Caki2 (cell line): ENCODE results near the gene GABRG3. TPM values are rescaled to one million over a fixed set of nuclear protein-coding genes. Genes with fewer than 3 reads are reported as not detected.
A peak's percentile ranks its signal among the peaks of the same experiment; 100 is the strongest.
"Not testable (repeated sequence)": the region's sequence is repeated elsewhere in the genome, so short reads cannot be mapped to it uniquely, and the experiment has no call there.

ENCODE experiments used
- DNase-seq: peaks from one replicate; pipeline ENCODE4 v3.0.0-alpha.2; 2015; ENCODE audit warnings: low read depth
- in situ Hi-C: cut with HindIII; loops from 2 replicates; pipeline ENCODE4 v1.10.0; 2016; ENCODE audit warnings: low sequenced_read_pairs, low pct_unique_long_range_greater_than_20kb, mixed read lengths
- total RNA-seq: library from RNA; depleted of rRNA; stranded (reverse); fragments of >200 nt; shearing (Covaris generic); gene quantifications from 2 replicates; pipeline ENCODE4 v1.2.3, GENCODE V29; 2014; ENCODE audit warnings: low replicate concordance

GABRG3 gene
- total RNA-seq, 1 experiment from 2014 or later: 0.10 TPM

GRCh38 chr15:27328186-27328585, 357.2 kb downstream of the GABRG3 start:
- in situ Hi-C loops: no loop called here
- DNase-seq: no peak

DNA sequence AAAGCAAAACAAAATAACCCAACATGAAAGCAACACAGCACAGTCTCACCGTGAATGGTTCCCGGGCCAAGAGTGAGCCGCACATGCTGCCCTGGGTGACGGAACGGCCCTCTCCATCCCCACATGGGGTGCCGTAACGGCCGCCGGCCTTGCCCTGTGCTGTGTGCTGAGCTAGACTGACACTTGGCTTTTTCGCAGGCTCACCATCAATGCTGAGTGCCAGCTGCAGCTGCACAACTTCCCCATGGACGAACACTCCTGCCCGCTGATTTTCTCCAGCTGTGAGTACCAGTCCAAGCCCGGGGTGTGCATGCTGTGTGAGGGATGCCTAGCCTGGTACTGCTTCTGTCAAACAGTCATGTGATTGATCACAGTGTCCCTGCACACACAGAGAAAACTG, 357.6 kb downstream of the GABRG3 start:
- in situ Hi-C loops: no loop called here

DNA sequence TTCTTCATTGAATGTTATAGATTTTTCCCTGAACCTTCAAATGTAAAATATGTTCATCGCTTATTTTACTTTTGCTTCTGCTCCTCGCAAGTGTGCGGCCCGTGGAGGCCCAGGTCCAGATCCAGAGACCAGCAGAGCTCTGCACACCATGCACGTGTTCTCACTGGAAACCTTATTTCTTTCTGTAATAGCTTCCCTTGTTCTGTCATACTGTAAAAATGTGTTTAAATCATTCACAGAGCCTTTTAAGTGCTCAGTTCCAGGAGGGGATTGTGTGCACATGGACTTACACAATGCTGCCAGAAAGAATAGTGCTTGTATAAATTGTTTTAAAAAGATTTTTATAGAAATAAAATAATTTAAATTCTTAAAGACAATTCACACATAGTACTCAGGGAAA, 359.3 kb downstream of the GABRG3 start:
- in situ Hi-C loops: no loop called here
- no peak for DNase-seq

More for the DNA sequence above, 357.6 kb downstream of the GABRG3 start:
- DNase-seq: no peak

DNA sequence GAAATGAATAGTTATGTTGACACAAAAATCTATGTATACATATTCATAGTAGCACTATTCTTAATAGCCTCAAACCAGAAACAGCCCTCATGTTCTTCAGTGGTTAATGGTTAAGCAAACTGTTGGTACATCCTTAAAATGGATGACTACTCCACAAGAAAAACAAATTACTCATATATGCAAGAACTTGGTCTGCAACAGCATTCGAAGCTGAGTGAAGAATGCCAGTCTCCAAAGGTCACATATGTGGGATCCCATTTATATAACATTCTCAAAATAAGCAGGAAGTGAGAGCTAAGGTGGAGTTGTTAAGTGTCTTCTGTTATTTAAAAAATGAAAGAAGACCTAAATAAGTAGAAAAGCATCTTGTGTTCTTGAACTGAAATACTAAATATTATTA, 365.7 kb downstream of the GABRG3 start:
- DNase-seq: peak; percentile 71
- in situ Hi-C loops: no loop called here

- DNase-seq: no peak
- in situ Hi-C loops: no loop called here
Observed at GRCh38 chr15:27339138-27339537, 368.2 kb downstream of the GABRG3 start.

DNA sequence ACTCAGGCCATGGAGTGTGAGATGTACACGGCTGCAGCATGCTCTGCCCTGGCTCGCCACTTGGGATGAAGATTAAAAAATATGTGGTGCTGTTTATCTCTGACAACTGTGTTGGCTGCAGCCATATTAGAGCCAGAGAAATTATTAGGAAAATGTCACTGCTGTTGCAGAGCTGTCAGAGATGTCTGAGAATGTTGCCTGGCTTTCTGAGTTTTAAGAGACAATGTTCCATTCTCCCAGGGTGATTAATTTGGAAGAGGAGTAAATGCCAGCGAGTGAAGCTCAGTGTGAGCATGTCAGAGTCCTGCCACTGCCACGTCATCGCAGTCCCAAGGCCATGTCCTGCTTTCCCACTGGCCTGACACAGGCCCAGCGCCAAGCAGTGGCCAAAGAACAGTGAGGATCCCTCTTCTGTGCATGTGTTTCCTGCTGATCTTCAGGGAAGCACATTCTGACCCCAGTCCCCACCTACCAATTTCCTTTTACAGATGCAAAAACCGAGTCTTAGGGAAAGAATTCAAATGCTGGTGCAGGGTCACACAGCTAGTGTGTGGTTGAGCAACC, 370.9 kb downstream of the GABRG3 start:
- in situ Hi-C loops: no loop called here
- DNase-seq: no peak

DNA sequence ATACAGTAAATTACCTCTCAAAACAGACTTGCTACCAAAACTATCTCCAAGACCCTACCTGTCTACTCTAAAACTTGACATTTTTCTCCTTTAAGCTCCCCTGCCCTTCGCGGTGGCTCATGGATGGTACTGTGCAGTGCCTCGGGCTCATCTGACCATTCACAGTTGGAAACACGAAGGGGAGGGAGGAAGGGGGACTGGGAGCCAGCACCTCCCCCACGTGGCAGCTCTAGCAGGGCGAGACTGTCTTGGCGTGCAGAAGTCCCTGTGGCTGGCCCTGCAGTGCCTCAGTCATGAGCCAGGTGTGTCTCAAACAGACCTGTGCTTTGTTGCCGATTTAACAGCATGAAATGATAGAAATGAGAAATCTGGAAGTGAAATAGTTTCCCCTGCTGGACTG, 372.0 kb downstream of the GABRG3 start:
- DNase-seq: no peak
- in situ Hi-C loops: no loop called here

GRCh38 chr15:27352136-27352535, 381.2 kb downstream of the GABRG3 start:
- no peak for DNase-seq
- in situ Hi-C loops: no loop called here

GRCh38 chr15:27353856-27354255, 382.9 kb downstream of the GABRG3 start:
- in situ Hi-C loops: no loop called here
- DNase-seq: peak; percentile 68

DNA sequence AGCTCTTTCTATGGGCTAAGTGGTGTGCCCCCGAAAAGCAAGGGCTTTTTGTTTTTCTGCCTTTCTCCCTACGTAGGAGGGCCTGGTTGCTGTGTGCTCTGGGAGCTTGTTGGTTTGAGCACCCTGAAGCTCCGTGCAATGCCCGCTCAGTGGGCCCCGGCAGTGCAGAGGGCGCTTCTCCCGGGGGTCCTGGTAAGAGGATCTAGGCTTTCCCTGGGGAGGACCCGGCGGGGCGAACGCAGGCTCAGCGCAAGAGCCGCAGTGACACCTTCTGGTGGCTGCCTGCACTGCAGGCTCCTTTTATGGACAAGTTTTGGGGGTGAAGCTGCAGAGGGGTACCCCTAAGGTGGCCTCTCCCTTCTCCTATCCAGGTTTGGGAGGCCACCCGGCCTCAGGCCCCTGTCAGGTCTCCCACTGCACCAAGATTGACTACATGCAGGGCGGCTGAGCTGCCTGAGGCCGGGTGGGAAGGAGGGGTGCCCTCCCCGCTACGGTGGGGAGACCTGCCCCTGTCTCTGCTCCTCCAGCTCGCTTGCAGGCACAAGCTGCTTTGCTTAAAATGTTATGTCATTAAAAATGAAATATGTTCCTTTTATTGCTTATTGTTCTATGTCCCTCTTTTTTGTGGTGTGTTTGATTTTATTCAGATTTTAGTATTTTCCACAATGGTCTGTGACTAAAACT, 387.9 kb downstream of the GABRG3 start:
- in situ Hi-C loops: no loop called here
- peak; percentile 21 for DNase-seq

- no peak for DNase-seq
- in situ Hi-C loops: no loop called here
Observed at GRCh38 chr15:27359586-27359985, 388.6 kb downstream of the GABRG3 start.

GRCh38 chr15:27360316-27360715, 389.3 kb downstream of the GABRG3 start:
- DNase-seq: no peak
- in situ Hi-C loops: no loop called here

- no peak for DNase-seq
- in situ Hi-C loops: no loop called here
Observed at GRCh38 chr15:27361438-27361837, 390.5 kb downstream of the GABRG3 start.

DNA sequence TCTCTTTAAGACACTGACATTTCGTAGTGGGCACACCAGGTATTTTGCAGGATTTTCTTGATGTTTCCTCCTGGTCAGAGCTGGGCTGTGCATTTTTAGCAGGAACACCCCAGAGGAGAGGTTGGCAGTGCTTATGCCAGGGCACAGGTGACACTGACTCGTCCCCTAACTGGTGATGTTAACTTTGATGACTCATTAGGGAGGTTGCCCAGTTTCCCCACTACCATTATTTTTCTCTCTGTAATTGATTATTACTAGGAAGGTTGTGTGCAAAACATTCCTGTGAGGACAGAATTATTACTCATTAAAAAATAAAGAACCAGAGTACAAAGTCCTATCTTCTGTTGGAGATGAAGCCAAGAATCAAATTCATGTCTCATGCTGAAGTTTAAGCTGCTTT, 394.5 kb downstream of the GABRG3 start:
- in situ Hi-C loops: no loop called here
- DNase-seq: peak; percentile 6

- in situ Hi-C loops, DNase-seq: not testable (repeated sequence)
Observed at GRCh38 chr15:27377391-27377790, 406.4 kb downstream of the GABRG3 start.

GRCh38 chr15:27382361-27383025, 411.5 kb downstream of the GABRG3 start:
- in situ Hi-C loops: no loop called here
- DNase-seq: no peak

GRCh38 chr15:27383726-27384125, 412.7 kb downstream of the GABRG3 start:
- in situ Hi-C loops: no loop called here

GRCh38 chr15:27392163-27392562, 421.2 kb downstream of the GABRG3 start:
- DNase-seq: no peak
- in situ Hi-C loops: no loop called here

More at GRCh38 chr15:27383726-27384125, 412.7 kb downstream of the GABRG3 start:
- DNase-seq: no peak

DNA sequence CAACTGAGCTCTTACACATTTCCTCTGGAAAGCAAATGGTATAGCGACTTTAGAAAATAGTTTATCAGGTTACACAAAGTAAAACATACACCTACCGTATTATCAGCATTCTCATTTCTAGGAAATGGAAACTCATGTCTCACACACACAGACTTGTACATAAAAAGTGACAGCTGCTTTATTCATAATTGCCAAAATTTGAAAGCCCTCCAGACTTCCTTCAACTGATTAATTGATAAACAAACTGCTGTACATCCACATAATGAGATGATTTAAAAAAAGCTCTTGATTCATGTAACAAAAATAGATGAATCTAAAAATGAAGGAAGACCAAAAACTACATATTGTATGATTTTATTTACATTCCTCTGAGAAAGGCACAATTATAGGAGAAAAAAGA, 425.5 kb downstream of the GABRG3 start:
- in situ Hi-C loops: no loop called here
- no peak for DNase-seq

GRCh38 chr15:27396996-27397395, 426.0 kb downstream of the GABRG3 start:
- in situ Hi-C loops: no loop called here
- DNase-seq: no peak
